MCF 10A (cell line): ENCODE measurements around the gene TMEM245. TPM values are rescaled to one million over a fixed set of nuclear protein-coding genes. Genes with fewer than 3 reads are reported as not detected.

Experiments used
- BruUV-seq: library from RNA; stranded (reverse); fragments of 400-500 nt; replicated peaks from 2 replicates; lab custom pipeline; 2021; lab: Mats Ljungman, UMichigan
- CTCF ChIA-PET: fragments of 300-600 bp; sonication (Branson Sonifier 250); formaldehyde crosslinking; extraction: SDS; loops from one replicate; lab custom pipeline; 2021; ENCODE audit warnings: antibody characterized with exemption, inconsistent platforms; lab: Yijun Ruan, JAX
- POLR2A ChIA-PET: fragments of 300-600, 350-650 bp; sonication (Branson Sonifier 250); formaldehyde crosslinking; extraction: SDS; loops from one replicate; lab custom pipeline; 2020; ENCODE audit warnings: antibody characterized with exemption, inconsistent platforms; lab: Yijun Ruan, JAX
- DNase-seq: peaks from one replicate; pipeline ENCODE4 v3.0.0-alpha.2; 2018; ENCODE audit not compliant: unreplicated experiment
- H3K27ac Mint-ChIP-seq: one replicate; pipeline ENCODE4 v1.8.0; 2022; ENCODE audit warnings: mild to moderate bottlenecking, low read depth, mixed read lengths; ENCODE audit not compliant: unreplicated experiment
- H3K27me3 Mint-ChIP-seq: one replicate; pipeline ENCODE4 v1.8.0; 2022; ENCODE audit warnings: mixed read lengths; ENCODE audit not compliant: insufficient read depth, unreplicated experiment
- H3K36me3 Mint-ChIP-seq: one replicate; pipeline ENCODE4 v1.8.0; 2022; ENCODE audit warnings: mild to moderate bottlenecking, moderate library complexity, mixed read lengths; ENCODE audit not compliant: insufficient read depth, unreplicated experiment
- H3K4me1 Mint-ChIP-seq: one replicate; pipeline ENCODE4 v1.8.0; 2022; ENCODE audit warnings: mixed read lengths; ENCODE audit not compliant: insufficient read depth, unreplicated experiment
- H3K4me3 Mint-ChIP-seq: one replicate; pipeline ENCODE4 v1.8.0; 2022; ENCODE audit warnings: mild to moderate bottlenecking, moderate library complexity, mixed read lengths; ENCODE audit not compliant: unreplicated experiment
- H3K9me3 Mint-ChIP-seq: one replicate; pipeline ENCODE4 v1.8.0; 2022; ENCODE audit warnings: mixed read lengths; ENCODE audit not compliant: unreplicated experiment
- CTCF ChIP-seq: fragments of 200-600 bp; IDR thresholded peaks from one replicate; pipeline ENCODE4 v1.8.0; 2022; ENCODE audit warnings: antibody characterized with exemption, mild to moderate bottlenecking; ENCODE audit not compliant: unreplicated experiment
- intact Hi-C: fragments of 100-400 bp; cut with micrococcal nuclease; formaldehyde crosslinking; loops from 2 replicates; pipeline ENCODE4 v1.14.1; 2022
- total RNA-seq: library from RNA; stranded (reverse); gene quantifications from 2 replicates; pipeline ENCODE4 v1.2.3, GENCODE V29; 2022

Gene TMEM245
- total RNA-seq, 1 experiment from 2014 or later = 35.0 TPM

DNA sequence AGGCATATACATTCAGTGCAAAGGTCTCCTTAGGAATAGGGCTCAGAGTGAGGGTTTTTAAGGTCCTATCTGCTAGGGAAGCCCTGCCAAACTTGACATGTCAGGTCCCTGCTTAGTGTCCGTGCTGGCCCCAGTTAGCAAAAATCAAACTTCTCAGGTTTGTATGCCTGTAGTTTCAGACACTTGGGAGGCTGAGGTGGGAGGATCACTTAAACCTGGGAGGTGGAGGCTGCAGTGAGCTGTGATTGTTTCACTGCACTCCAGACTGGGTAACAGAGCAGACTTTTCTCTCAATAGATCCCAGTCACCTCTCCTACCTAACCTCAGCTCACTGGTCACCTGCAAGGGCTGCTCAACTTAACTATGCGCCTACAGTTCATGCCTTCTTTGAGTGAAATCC is 18.7 kb upstream of the TMEM245 start:
- no peak for DNase-seq
- intact Hi-C loops = no loop called here
- CTCF ChIA-PET = no interaction called here
- TF ChIP-seq CTCF = no peak
- no peak overlapping the region for H3K27ac Mint-ChIP-seq
- no peaks in the 10 kb centered on the region for H3K4me1 Mint-ChIP-seq
- no peaks in the 10 kb centered on the region for H3K9me3 Mint-ChIP-seq
- no TSS peak for BruUV-seq
- no peaks in the 10 kb centered on the region for H3K36me3 Mint-ChIP-seq
- H3K4me3 Mint-ChIP-seq = no peak overlapping the region
- no peaks in the 10 kb centered on the region for H3K27me3 Mint-ChIP-seq
- POLR2A ChIA-PET = interaction anchor here (0.6 kb wide), 1 partner anchor 19 kb away, joined by 3 read pairs; the partner anchor contains the start of gene TMEM245

DNA sequence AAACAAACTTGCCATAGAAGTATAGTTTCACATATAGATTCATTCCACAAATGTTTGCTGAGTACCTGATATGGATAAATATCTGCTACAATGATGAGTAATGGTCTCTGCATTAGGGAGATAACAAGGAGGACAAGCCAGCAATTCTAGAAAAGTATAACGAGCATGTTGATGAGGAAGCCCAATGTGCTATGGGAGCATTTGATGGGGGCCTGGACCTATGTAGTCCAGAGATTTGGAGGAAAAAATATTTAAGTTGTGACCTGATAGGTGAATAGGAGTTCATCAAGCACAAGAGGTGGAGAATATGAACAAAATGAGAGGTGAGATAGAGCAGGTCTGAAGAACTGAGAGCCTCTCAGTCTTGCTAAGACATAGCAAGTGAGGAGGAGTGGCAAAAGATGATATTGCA is 14.4 kb upstream of the TMEM245 start:
- H3K9me3 Mint-ChIP-seq = no peaks in the 10 kb centered on the region
- BruUV-seq = no TSS peak
- H3K4me1 Mint-ChIP-seq = no peaks in the 10 kb centered on the region
- DNase-seq = no peak
- CTCF ChIA-PET = no interaction called here
- H3K4me3 Mint-ChIP-seq = no peak overlapping the region
- H3K27ac Mint-ChIP-seq = no peak overlapping the region
- intact Hi-C loops = no loop called here
- TF ChIP-seq CTCF = no peak
- POLR2A ChIA-PET = interaction anchor here (1.3 kb wide), 1 partner anchor 15 kb away, joined by 3 read pairs; no protein-coding TSS in a partner anchor
- no peaks in the 10 kb centered on the region for H3K27me3 Mint-ChIP-seq
- no peaks in the 10 kb centered on the region for H3K36me3 Mint-ChIP-seq

DNA sequence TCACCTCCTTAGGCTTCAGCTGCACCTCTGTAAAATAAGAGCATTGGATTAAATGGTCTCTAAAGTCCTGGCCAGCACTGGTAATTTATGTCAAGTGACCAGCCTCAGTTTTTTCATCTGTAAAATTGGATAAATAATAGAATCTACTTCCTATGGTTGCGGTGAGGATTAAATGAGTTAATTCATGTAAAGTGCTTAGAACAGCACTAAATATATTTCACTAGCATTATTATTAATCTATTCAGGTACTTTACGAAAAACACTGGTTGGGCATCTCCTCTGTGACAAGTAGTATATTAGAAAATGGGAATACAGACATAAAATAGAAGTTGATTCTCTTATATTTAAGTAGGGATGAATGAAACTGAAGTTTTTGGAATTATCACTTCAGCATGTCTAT is 13.8 kb upstream of the TMEM245 start:
- ChIA-PET CTCF (no interaction called here), POLR2A (no interaction called here)
- BruUV-seq = no TSS peak
- Mint-ChIP-seq H3K4me1 (no peaks in the 10 kb centered on the region), H3K27ac (no peak overlapping the region), H3K36me3 (no peaks in the 10 kb centered on the region), H3K27me3 (no peaks in the 10 kb centered on the region), H3K4me3 (no peak overlapping the region), H3K9me3 (no peaks in the 10 kb centered on the region)
- intact Hi-C loops = no loop called here
- no peak for TF ChIP-seq CTCF
- DNase-seq = no peak

DNA sequence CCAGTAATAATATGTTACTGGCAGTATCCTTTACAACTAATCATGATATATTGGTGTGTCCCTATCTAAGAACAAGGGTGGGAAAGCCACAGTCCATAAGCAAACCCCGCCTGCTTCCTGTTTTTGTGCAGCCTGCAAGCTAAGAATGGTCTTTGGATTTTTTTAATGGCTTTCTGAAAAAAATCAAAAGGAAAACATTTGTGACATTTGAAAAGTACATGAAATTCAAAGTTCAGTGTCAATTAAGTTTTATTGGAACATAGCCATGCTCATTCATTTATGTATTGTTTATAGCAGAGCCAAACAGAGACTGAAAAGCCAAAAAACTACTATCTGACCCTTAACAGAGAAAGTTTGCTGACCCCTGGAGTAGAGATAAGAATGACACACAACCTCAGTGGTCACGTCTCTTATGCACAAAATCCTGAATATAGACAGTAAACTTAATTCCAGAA is 12.8 kb upstream of the TMEM245 start:
- no peak for TF ChIP-seq CTCF
- no peaks in the 10 kb centered on the region for H3K36me3 Mint-ChIP-seq
- ChIA-PET POLR2A (interaction anchor here (0.6 kb wide), 1 partner anchor 11 kb away, joined by 3 read pairs; no protein-coding TSS in a partner anchor), CTCF (interaction anchor here (0.8 kb wide), 1 partner anchor 19 kb away, joined by 3 read pairs; no protein-coding TSS in a partner anchor)
- no peak overlapping the region for H3K4me3 Mint-ChIP-seq
- H3K9me3 Mint-ChIP-seq = no peaks in the 10 kb centered on the region
- DNase-seq = no peak
- no peaks in the 10 kb centered on the region for H3K4me1 Mint-ChIP-seq
- no TSS peak for BruUV-seq
- no peaks in the 10 kb centered on the region for H3K27me3 Mint-ChIP-seq
- intact Hi-C loops = no loop called here
- H3K27ac Mint-ChIP-seq = no peak overlapping the region
